CD8-positive, alpha-beta memory T cell (primary cell): ENCODE data around the gene FBH1. TPM values are rescaled to one million over a fixed set of nuclear protein-coding genes. Genes with fewer than 3 reads are reported as not detected.

Source experiments
- CTCF ChIA-PET: fragments of 350-600 bp; sonication (Branson Sonifier 250); formaldehyde crosslinking; loops from one replicate; lab custom pipeline; 2021; ENCODE audit warnings: antibody characterized with exemption; lab: Charles Lee
- POLR2A ChIA-PET: fragments of 350-600 bp; sonication (Branson Sonifier 250); formaldehyde crosslinking; loops from one replicate; lab custom pipeline; 2021; ENCODE audit warnings: antibody characterized with exemption; lab: Charles Lee
- DNase-seq, 5 donors: peaks; one replicate each; pipeline versions ENCODE4 v3.0.0 to v3.0.0-alpha.2; 2020 to 2022; ENCODE audit warnings: mixed read lengths in 1 of 5
- H3K27ac ChIP-seq: one replicate; pipeline ENCODE4 v1.7.0; 2013; ENCODE audit warnings: low read depth, mild to moderate bottlenecking, low read length, moderate library complexity
- H3K27me3 ChIP-seq: 2 replicates; pipeline ENCODE4 v1.7.0; 2013; ENCODE audit warnings: low read length, mild to moderate bottlenecking; ENCODE audit not compliant: insufficient read depth, poor library complexity, severe bottlenecking
- H3K36me3 ChIP-seq: 2 replicates; pipeline ENCODE4 v1.7.0; 2013; ENCODE audit warnings: mild to moderate bottlenecking, low read length, moderate library complexity; ENCODE audit not compliant: insufficient read depth
- H3K4me1 ChIP-seq: 2 replicates; pipeline ENCODE4 v1.7.0; 2013; ENCODE audit warnings: mild to moderate bottlenecking, low read length, moderate library complexity; ENCODE audit not compliant: insufficient read depth
- H3K4me3 ChIP-seq: 2 replicates; pipeline ENCODE4 v1.7.0; 2013; ENCODE audit warnings: mild to moderate bottlenecking, low read length
- H3K9me3 ChIP-seq: 2 replicates; pipeline ENCODE4 v1.7.0; 2013; ENCODE audit warnings: mild to moderate bottlenecking, low read length
- H3K27ac Mint-ChIP-seq, 8 donors: one replicate each; pipeline ENCODE4 v1.8.0; 2020 to 2021; ENCODE audit warnings: mixed read lengths in 8 of 8, mild to moderate bottlenecking in 6 of 8, inconsistent platforms in 3 of 8, moderate library complexity in 3 of 8
- H3K27me3 Mint-ChIP-seq, 2 donors: one replicate each; pipeline ENCODE4 v1.8.0; 2020 to 2021; ENCODE audit warnings: mixed read lengths in 2 of 2, mild to moderate bottlenecking in 1 of 2, moderate library complexity in 1 of 2
- H3K36me3 Mint-ChIP-seq, 3 donors: one replicate each; pipeline ENCODE4 v1.8.0; 2020 to 2021; ENCODE audit warnings: mixed read lengths in 3 of 3, inconsistent platforms in 1 of 3, mild to moderate bottlenecking in 1 of 3
- H3K4me1 Mint-ChIP-seq, 3 donors: one replicate each; pipeline ENCODE4 v1.8.0; 2020 to 2021; ENCODE audit warnings: mixed read lengths in 3 of 3, inconsistent platforms in 1 of 3, mild to moderate bottlenecking in 1 of 3
- H3K4me3 Mint-ChIP-seq, 7 donors: one replicate each; pipeline ENCODE4 v1.8.0; 2020 to 2021; ENCODE audit warnings: mixed read lengths in 7 of 7, mild to moderate bottlenecking in 6 of 7, moderate library complexity in 4 of 7, inconsistent platforms in 2 of 7
- H3K9me3 Mint-ChIP-seq, 5 donors: one replicate each; pipeline ENCODE4 v1.8.0; 2020 to 2022; ENCODE audit warnings: mixed read lengths in 5 of 5, mild to moderate bottlenecking in 3 of 5, moderate library complexity in 2 of 5, inconsistent platforms in 1 of 5
- polyA plus RNA-seq: library from polyadenylated mRNA; unstranded; fragments of 300-500 nt; fragmentation: Illumina TruSeq; gene quantifications from one replicate; pipeline ENCODE4 v1.2.3, GENCODE V29; 2021
- total RNA-seq, 2 experiments: library from RNA; stranded (reverse); gene quantifications; one replicate each; pipeline ENCODE4 v1.2.3, GENCODE V29; 2021

Gene FBH1
- total and polyA plus RNA-seq, 3 experiments from 2014 or later, result 58.7 to 82.2 (median 59.3) TPM

GRCh38 chr10:5937016-5937415 lies 47.0 kb downstream of the FBH1 start:
- no peaks in the 10 kb centered on the region for H3K27me3 ChIP-seq
- H3K27ac ChIP-seq, result no peak overlapping the region
- H3K27ac Mint-ChIP-seq, result no peak overlapping the region
- no peak overlapping the region for H3K4me3 Mint-ChIP-seq
- H3K4me3 ChIP-seq, result no peak overlapping the region
- H3K9me3 ChIP-seq, result no peaks in the 10 kb centered on the region
- ChIA-PET POLR2A (no interaction called here), CTCF (interaction anchor here (1.4 kb wide), 1 partner anchor 39 kb away, joined by 3 read pairs; no protein-coding TSS in a partner anchor)
- DNase-seq, result no peak
- H3K27me3 Mint-ChIP-seq, result no peaks in the 10 kb centered on the region
- peaks cover 8% of the 10 kb centered on the region for H3K36me3 ChIP-seq
- H3K9me3 Mint-ChIP-seq, result no peaks in the 10 kb centered on the region
- no peaks in the 10 kb centered on the region for H3K4me1 ChIP-seq
- H3K4me1 Mint-ChIP-seq, result peaks cover 0 to 5% (median 0%) of the 10 kb centered on the region in 3 donors
- peaks cover 11 to 58% (median 22%) of the 10 kb centered on the region in 3 donors for H3K36me3 Mint-ChIP-seq

GRCh38 chr10:5938291-5938690 lies 48.2 kb downstream of the FBH1 start:
- Mint-ChIP-seq H3K36me3 (peaks cover 11 to 46% (median 19%) of the 10 kb centered on the region in 3 donors), H3K27me3 (no peaks in the 10 kb centered on the region), H3K4me1 (peaks cover 0 to 5% (median 0%) of the 10 kb centered on the region in 3 donors), H3K27ac (peak overlapping the region in 2 of 8 donors; percentile 40 to 42), H3K9me3 (no peaks in the 10 kb centered on the region), H3K4me3 (no peak overlapping the region)
- CTCF ChIA-PET, result no interaction called here
- Histone ChIP-seq H3K4me1 (no peaks in the 10 kb centered on the region), H3K4me3 (no peak overlapping the region), H3K27me3 (no peaks in the 10 kb centered on the region), H3K9me3 (no peaks in the 10 kb centered on the region), H3K36me3 (peaks cover 8% of the 10 kb centered on the region), H3K27ac (no peak overlapping the region)
- POLR2A ChIA-PET, result no interaction called here
- DNase-seq, result no peak

- H3K27me3 ChIP-seq, result no peaks in the 10 kb centered on the region
- Mint-ChIP-seq H3K27me3 (no peaks in the 10 kb centered on the region), H3K4me1 (peaks cover 2 to 7% (median 3%) of the 10 kb centered on the region in 3 donors), H3K27ac (peak overlapping the region in 1 of 8 donors; percentile 18), H3K9me3 (no peaks in the 10 kb centered on the region), H3K36me3 (peaks cover 11 to 30% (median 16%) of the 10 kb centered on the region in 3 donors), H3K4me3 (no peak overlapping the region)
- no peak overlapping the region for H3K27ac ChIP-seq
- ChIA-PET POLR2A (no interaction called here), CTCF (no interaction called here)
- no peak overlapping the region for H3K4me3 ChIP-seq
- no peaks in the 10 kb centered on the region for H3K4me1 ChIP-seq
- H3K9me3 ChIP-seq, result no peaks in the 10 kb centered on the region
- H3K36me3 ChIP-seq, result peaks cover 1% of the 10 kb centered on the region
- DNase-seq, result no peak
Observed at GRCh38 chr10:5940807-5941218, 50.8 kb downstream of the FBH1 start.

- Mint-ChIP-seq H3K4me3 (no peak overlapping the region), H3K36me3 (peaks cover 11 to 23% (median 13%) of the 10 kb centered on the region in 3 donors), H3K4me1 (peaks cover 7 to 10% (median 8%) of the 10 kb centered on the region in 3 donors), H3K9me3 (no peaks in the 10 kb centered on the region), H3K27ac (no peak overlapping the region), H3K27me3 (no peaks in the 10 kb centered on the region)
- Histone ChIP-seq H3K4me1 (no peaks in the 10 kb centered on the region), H3K4me3 (no peak overlapping the region), H3K27me3 (no peaks in the 10 kb centered on the region), H3K9me3 (no peaks in the 10 kb centered on the region), H3K27ac (no peak overlapping the region), H3K36me3 (no peaks in the 10 kb centered on the region)
- CTCF ChIA-PET, result no interaction called here
- no peak for DNase-seq
- POLR2A ChIA-PET, result no interaction called here
Observed at GRCh38 chr10:5941579-5941978, 51.5 kb downstream of the FBH1 start.

- no peak overlapping the region for H3K27ac ChIP-seq
- H3K27me3 Mint-ChIP-seq, result no peaks in the 10 kb centered on the region
- H3K36me3 Mint-ChIP-seq, result peaks cover 11 to 18% (median 11%) of the 10 kb centered on the region in 3 donors
- peaks cover 7 to 10% (median 8%) of the 10 kb centered on the region in 3 donors for H3K4me1 Mint-ChIP-seq
- H3K9me3 Mint-ChIP-seq, result no peaks in the 10 kb centered on the region
- ChIA-PET CTCF (no interaction called here), POLR2A (no interaction called here)
- H3K36me3 ChIP-seq, result no peaks in the 10 kb centered on the region
- no peak overlapping the region for H3K4me3 ChIP-seq
- no peak overlapping the region for H3K27ac Mint-ChIP-seq
- no peak for DNase-seq
- H3K9me3 ChIP-seq, result no peaks in the 10 kb centered on the region
- no peaks in the 10 kb centered on the region for H3K27me3 ChIP-seq
- no peaks in the 10 kb centered on the region for H3K4me1 ChIP-seq
- no peak overlapping the region for H3K4me3 Mint-ChIP-seq
Observed at GRCh38 chr10:5942001-5942400, 52.0 kb downstream of the FBH1 start.

GRCh38 chr10:5942474-5942873 lies 52.4 kb downstream of the FBH1 start:
- Histone ChIP-seq H3K36me3 (no peaks in the 10 kb centered on the region), H3K9me3 (no peaks in the 10 kb centered on the region), H3K27ac (no peak overlapping the region), H3K4me3 (no peak overlapping the region), H3K4me1 (no peaks in the 10 kb centered on the region), H3K27me3 (no peaks in the 10 kb centered on the region)
- no peak overlapping the region for H3K27ac Mint-ChIP-seq
- H3K4me3 Mint-ChIP-seq, result no peak overlapping the region
- no peaks in the 10 kb centered on the region for H3K9me3 Mint-ChIP-seq
- DNase-seq, result no peak
- ChIA-PET POLR2A (no interaction called here), CTCF (no interaction called here)
- H3K27me3 Mint-ChIP-seq, result no peaks in the 10 kb centered on the region
- peaks cover 7 to 10% (median 8%) of the 10 kb centered on the region in 3 donors for H3K4me1 Mint-ChIP-seq
- H3K36me3 Mint-ChIP-seq, result peaks cover 11 to 15% (median 11%) of the 10 kb centered on the region in 3 donors

GRCh38 chr10:5943536-5943935 lies 53.5 kb downstream of the FBH1 start:
- Mint-ChIP-seq H3K4me3 (peak overlapping the region in 1 of 7 donors; percentile 13), H3K27me3 (no peaks in the 10 kb centered on the region), H3K9me3 (no peaks in the 10 kb centered on the region), H3K4me1 (peaks cover 6 to 8% (median 7%) of the 10 kb centered on the region in 3 donors), H3K27ac (peak overlapping the region in 1 of 8 donors; percentile 12), H3K36me3 (peaks cover under 1 to 4% (median 4%) of the 10 kb centered on the region in 3 donors)
- Histone ChIP-seq H3K36me3 (no peaks in the 10 kb centered on the region), H3K27ac (no peak overlapping the region), H3K4me1 (no peaks in the 10 kb centered on the region), H3K27me3 (no peaks in the 10 kb centered on the region), H3K9me3 (no peaks in the 10 kb centered on the region), H3K4me3 (no peak overlapping the region)
- ChIA-PET POLR2A (no interaction called here), CTCF (no interaction called here)
- no peak for DNase-seq

- no peak overlapping the region for H3K27ac Mint-ChIP-seq
- Histone ChIP-seq H3K9me3 (no peaks in the 10 kb centered on the region), H3K36me3 (no peaks in the 10 kb centered on the region), H3K4me3 (no peak overlapping the region), H3K27ac (no peak overlapping the region), H3K4me1 (no peaks in the 10 kb centered on the region), H3K27me3 (no peaks in the 10 kb centered on the region)
- H3K36me3 Mint-ChIP-seq, result no peaks in the 10 kb centered on the region
- peaks cover 5 to 8% (median 7%) of the 10 kb centered on the region in 3 donors for H3K4me1 Mint-ChIP-seq
- CTCF ChIA-PET, result no interaction called here
- H3K9me3 Mint-ChIP-seq, result no peaks in the 10 kb centered on the region
- H3K27me3 Mint-ChIP-seq, result no peaks in the 10 kb centered on the region
- no peak overlapping the region for H3K4me3 Mint-ChIP-seq
- DNase-seq, result no peak
- POLR2A ChIA-PET, result no interaction called here
Observed at GRCh38 chr10:5944389-5945189, 54.5 kb downstream of the FBH1 start.
